Tibial artery (tissue), 4 donors: ENCODE results near the gene LSP1.

Experiments used
- DNase-seq, 2 donors: peaks; one replicate each; pipeline ENCODE4 v3.0.0-alpha.2; 2019
- H3K27ac ChIP-seq, 2 donors: fragments of 200-600 bp; sonication (generic) in 1 of 2; 1 replicate in 1 of 2; 2 replicates in 1 of 2; pipeline ENCODE4 v1.5.1; 2018 to 2019; ENCODE audit warnings: mild to moderate bottlenecking in 1 of 2
- H3K27me3 ChIP-seq, 2 donors: fragments of 200-600 bp; sonication (generic) in 1 of 2; one replicate each; pipeline versions ENCODE4 v1.5.1 to v1.6.0; 2016 to 2019
- H3K36me3 ChIP-seq, 3 donors: fragments of 200-600 bp; sonication (generic) in 2 of 3; one replicate each; pipeline ENCODE4 v1.5.1; 2016 to 2019; ENCODE audit warnings: mild to moderate bottlenecking in 2 of 3
- H3K4me1 ChIP-seq, 4 donors: fragments of 200-600 bp; sonication (generic) in 2 of 4; 1 replicate in 3 of 4; 2 replicates in 1 of 4; pipeline ENCODE4 v1.5.1; 2016 to 2019
- H3K4me3 ChIP-seq, 2 donors: fragments of 200-600 bp; sonication (generic) in 1 of 2; 1 replicate in 1 of 2; 2 replicates in 1 of 2; pipeline ENCODE4 v1.5.1; 2018 to 2019; ENCODE audit warnings: mild to moderate bottlenecking in 2 of 2
- H3K9me3 ChIP-seq, 3 donors: fragments of 200-600 bp; sonication (generic) in 1 of 3; one replicate each; pipeline ENCODE4 v1.5.1; 2016 to 2019
- intact Hi-C: fragments of 100-400 bp; cut with DNase I; formaldehyde crosslinking; loops from one replicate; pipeline ENCODE4 v1.15.0; 2023; ENCODE audit warnings: low total_unique reads
- TF ChIP-seq, protein P1 (sequence below), 2 experiments: fragments of 200-600 bp in 1 of 2; fragments of 450-650 bp in 1 of 2; IDR thresholded peaks; one replicate each; pipeline ENCODE4 v1.5.1; 2017 to 2019; ENCODE audit warnings: antibody characterized with exemption in 2 of 2, mild to moderate bottlenecking in 1 of 2, moderate library complexity in 1 of 2

Gene LSP1

DNA sequence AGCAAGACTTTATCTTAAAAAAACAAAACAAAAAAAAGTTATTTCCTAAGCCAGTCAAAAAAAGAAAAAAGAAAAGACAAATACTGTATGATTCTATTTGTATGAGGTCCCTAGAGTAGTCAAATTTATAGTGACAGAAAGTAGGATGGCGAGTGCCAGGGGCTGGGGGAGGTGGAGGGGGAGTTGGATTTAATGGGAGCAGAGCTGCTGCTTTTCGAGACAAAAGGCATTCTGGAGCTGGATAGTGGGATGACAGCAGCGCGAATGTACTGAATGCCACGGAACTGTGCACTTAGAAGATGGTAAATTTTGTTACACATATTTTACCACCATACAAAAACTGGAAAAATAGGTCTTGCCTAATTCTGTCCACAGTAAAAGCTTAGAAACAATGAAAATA, 35.9 kb upstream of the LSP1 start:
- TF ChIP-seq, protein P1, sequence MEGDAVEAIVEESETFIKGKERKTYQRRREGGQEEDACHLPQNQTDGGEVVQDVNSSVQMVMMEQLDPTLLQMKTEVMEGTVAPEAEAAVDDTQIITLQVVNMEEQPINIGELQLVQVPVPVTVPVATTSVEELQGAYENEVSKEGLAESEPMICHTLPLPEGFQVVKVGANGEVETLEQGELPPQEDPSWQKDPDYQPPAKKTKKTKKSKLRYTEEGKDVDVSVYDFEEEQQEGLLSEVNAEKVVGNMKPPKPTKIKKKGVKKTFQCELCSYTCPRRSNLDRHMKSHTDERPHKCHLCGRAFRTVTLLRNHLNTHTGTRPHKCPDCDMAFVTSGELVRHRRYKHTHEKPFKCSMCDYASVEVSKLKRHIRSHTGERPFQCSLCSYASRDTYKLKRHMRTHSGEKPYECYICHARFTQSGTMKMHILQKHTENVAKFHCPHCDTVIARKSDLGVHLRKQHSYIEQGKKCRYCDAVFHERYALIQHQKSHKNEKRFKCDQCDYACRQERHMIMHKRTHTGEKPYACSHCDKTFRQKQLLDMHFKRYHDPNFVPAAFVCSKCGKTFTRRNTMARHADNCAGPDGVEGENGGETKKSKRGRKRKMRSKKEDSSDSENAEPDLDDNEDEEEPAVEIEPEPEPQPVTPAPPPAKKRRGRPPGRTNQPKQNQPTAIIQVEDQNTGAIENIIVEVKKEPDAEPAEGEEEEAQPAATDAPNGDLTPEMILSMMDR (IDR thresholded peaks at IDR 0.05), result no peak
- Histone ChIP-seq H3K9me3 (peaks cover 0 to 5% (median 0%) of the 10 kb centered on the region in 3 donors), H3K4me1 (peaks cover 0 to 38% (median 23%) of the 10 kb centered on the region in 4 donors), H3K4me3 (no peak overlapping the region), H3K27ac (no peak overlapping the region), H3K36me3 (no peaks in the 10 kb centered on the region), H3K27me3 (no peaks in the 10 kb centered on the region)
- no peak for DNase-seq
- intact Hi-C loops, result no loop called here

DNA sequence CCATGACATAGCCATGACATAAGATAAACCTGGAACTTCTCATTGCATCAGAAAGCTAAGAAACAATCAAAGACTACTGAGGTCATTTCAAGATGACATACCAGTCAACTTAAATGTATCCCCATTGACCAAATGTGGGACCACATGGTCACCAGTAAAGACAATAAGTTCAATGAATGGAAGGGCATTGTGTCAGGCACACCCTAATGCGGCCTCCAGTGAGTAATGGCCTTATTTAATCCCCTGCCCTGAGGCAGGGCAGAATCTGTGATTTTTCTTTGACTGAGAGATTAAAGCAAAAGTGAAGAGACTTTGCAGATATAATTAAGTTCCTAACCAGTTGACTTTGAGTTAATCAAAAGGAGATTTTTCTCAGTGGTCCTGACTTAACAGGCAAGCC, 35.4 kb upstream of the LSP1 start:
- Histone ChIP-seq H3K27ac (no peak overlapping the region), H3K4me1 (peaks cover 0 to 43% (median 28%) of the 10 kb centered on the region in 4 donors), H3K4me3 (no peak overlapping the region), H3K27me3 (no peaks in the 10 kb centered on the region), H3K9me3 (peaks cover 0 to 5% (median 0%) of the 10 kb centered on the region in 3 donors), H3K36me3 (no peaks in the 10 kb centered on the region)
- intact Hi-C loops, result no loop called here
- no peak for DNase-seq
- TF ChIP-seq, protein P1 (IDR thresholded peaks at IDR 0.05), result no peak

DNA sequence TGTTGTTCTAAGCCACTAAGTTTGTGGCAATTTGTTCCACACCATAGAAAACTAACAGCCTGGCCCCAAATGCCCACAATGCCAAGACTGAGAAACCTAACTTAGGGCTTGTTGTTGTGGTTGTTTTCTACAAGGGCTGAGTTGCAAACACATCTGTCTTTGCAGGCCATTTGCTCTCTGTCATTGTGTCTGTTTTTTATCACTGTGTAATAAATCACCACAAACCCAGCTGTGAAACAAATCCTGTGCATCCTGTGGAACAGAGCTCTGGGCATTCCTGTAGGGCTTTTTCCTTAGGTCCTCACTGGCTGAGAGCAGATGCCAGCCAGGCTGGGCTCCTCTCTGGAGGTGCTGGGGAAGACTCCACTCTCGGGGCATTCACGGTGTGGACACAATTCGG, 33.8 kb upstream of the LSP1 start:
- no peak overlapping the region for H3K27ac ChIP-seq
- intact Hi-C loops, result no loop called here
- TF ChIP-seq, protein P1 (IDR thresholded peaks at IDR 0.05), result no peak
- peaks cover 0 to 59% (median 43%) of the 10 kb centered on the region in 4 donors for H3K4me1 ChIP-seq
- H3K4me3 ChIP-seq, result no peak overlapping the region
- H3K9me3 ChIP-seq, result peaks cover 0 to 5% (median 0%) of the 10 kb centered on the region in 3 donors
- no peak for DNase-seq
- H3K36me3 ChIP-seq, result no peaks in the 10 kb centered on the region
- no peaks in the 10 kb centered on the region for H3K27me3 ChIP-seq

DNA sequence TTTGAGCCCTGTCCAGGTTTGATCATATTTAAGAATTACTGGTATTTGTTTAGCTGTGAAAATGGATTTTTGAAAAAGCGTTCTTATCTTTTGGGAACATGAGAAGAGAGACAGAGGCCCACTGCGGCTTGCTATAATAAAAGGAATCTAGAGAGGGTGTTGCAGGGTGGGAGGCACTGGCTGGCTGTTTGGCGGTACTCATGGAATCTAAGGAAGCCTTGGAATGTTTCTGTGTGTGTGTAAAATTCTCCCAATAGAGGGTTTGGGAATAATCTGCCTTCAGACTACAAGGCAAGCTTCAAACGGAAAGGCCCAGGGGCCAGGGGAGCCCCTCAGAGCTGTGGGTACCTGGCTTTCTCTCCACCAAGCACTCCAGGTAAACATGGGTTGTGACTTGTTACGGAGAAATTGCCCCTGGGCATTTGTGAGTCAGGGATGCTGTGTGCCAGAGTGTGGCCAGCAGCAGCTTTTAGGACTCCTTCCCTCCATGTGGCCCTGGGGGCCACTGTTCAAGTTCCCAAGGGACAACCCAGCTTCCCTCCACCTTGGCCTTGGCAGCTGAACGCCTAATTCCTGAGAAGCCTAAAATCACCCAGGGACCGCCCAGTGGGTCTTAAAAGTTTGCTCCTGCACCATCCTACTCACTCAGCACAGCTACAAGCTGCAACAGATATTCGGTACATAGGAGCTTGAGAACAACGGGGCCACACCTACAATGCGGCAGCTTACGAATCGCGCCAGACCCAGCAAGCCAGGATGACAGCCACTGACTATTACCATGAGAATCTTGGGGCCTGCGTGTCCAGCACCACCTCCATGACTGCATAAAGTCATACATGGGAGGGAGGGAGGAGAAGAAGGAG, 32.2 kb upstream of the LSP1 start:
- Histone ChIP-seq H3K27ac (peak overlapping the region; percentile 30 to 60), H3K9me3 (peaks cover 0 to 5% (median 0%) of the 10 kb centered on the region in 3 donors), H3K27me3 (no peaks in the 10 kb centered on the region), H3K36me3 (no peaks in the 10 kb centered on the region), H3K4me1 (peaks cover 0 to 67% (median 56%) of the 10 kb centered on the region in 4 donors), H3K4me3 (no peak overlapping the region)
- TF ChIP-seq, protein P1 (IDR thresholded peaks at IDR 0.05), result no peak
- intact Hi-C loops, result no loop called here
- DNase-seq, result no peak

DNA sequence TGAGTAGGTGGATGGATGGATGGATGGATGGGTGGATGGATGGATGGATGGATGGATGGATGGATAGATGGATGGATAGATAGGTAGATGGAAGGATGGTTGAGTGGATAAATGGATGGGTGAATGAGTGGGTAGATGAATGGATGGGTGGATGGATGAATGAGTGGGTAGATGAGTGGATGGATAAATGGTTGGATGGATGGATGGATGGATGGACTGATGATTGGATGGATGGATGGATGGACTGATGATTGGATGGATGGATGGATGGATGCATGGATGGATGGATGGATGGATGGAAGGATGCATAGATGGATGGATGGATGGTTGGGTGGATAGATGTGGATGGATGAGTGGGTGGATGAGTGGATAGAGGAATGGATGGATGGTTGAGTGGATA, 31.3 kb upstream of the LSP1 start:
- Histone ChIP-seq H3K36me3 (no peaks in the 10 kb centered on the region), H3K27me3 (no peaks in the 10 kb centered on the region), H3K9me3 (peaks cover 0 to 5% (median 0%) of the 10 kb centered on the region in 3 donors), H3K27ac (no peak overlapping the region), H3K4me1 (peaks cover 5 to 68% (median 63%) of the 10 kb centered on the region in 4 donors), H3K4me3 (no peak overlapping the region)
- DNase-seq, result no peak
- TF ChIP-seq, protein P1 (IDR thresholded peaks at IDR 0.05), result no peak
- intact Hi-C loops, result no loop called here
